ENCODE data around the gene ITGAL. TPM values are rescaled to one million over a fixed set of nuclear protein-coding genes. Genes with fewer than 3 reads are reported as not detected.
A peak's percentile ranks its signal among the peaks of the same experiment; 100 is the strongest.

ITGAL gene
- total and polyA plus RNA-seq, 2 of the 13 experiments (the other 11 are each of a cell fraction or from before 2014, with no cell fraction given), result 0.86 to 1.2 TPM

- no peak for TF ChIP-seq RELA (CRISPR knock-in tag; IDR thresholded peaks at IDR 0.05)
- peak; percentile 49; the same call in 1 of the 2 replicates for TF ChIP-seq AKAP8 (CRISPR knock-in tag; IDR thresholded peaks at IDR 0.05)
- TF ChIP-seq RXRA (CRISPR knock-in tag; IDR thresholded peaks at IDR 0.05), result no peak
- TF ChIP-seq, protein P1, sequence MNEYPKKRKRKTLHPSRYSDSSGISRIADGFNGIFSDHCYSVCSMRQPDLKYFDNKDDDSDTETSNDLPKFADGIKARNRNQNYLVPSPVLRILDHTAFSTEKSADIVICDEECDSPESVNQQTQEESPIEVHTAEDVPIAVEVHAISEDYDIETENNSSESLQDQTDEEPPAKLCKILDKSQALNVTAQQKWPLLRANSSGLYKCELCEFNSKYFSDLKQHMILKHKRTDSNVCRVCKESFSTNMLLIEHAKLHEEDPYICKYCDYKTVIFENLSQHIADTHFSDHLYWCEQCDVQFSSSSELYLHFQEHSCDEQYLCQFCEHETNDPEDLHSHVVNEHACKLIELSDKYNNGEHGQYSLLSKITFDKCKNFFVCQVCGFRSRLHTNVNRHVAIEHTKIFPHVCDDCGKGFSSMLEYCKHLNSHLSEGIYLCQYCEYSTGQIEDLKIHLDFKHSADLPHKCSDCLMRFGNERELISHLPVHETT (CRISPR knock-in tag; conservative IDR thresholded peaks at IDR 0.05), result no peak
- no peak for TF ChIP-seq GABPA (IDR thresholded peaks at IDR 0.05; ENCODE audit: low read depth, low read length)
- TF ChIP-seq GABPA (CRISPR knock-in tag; IDR thresholded peaks at IDR 0.05; ENCODE audit: low read depth), result no peak
- no peak for TF ChIP-seq ZNF713 (CRISPR knock-in tag; IDR thresholded peaks at IDR 0.05)
- TF ChIP-seq EED (CRISPR knock-in tag; IDR thresholded peaks at IDR 0.05), result 0 out of 2 replicates have a peak, but pooled peaks have one; percentile 35
- 0 out of 2 replicates have a peak, but pooled peaks have one; percentile 35 for TF ChIP-seq MTA1 (CRISPR knock-in tag; IDR thresholded peaks at IDR 0.05; ENCODE audit: borderline replicate concordance)
- TF ChIP-seq NCOA5 (CRISPR knock-in tag; IDR thresholded peaks at IDR 0.05), result no peak
- TF ChIP-seq SMAD1 (CRISPR knock-in tag; IDR thresholded peaks at IDR 0.05; ENCODE audit: borderline replicate concordance, low read depth), result no peak
- no peak for TF ChIP-seq ZNF468 (CRISPR knock-in tag; IDR thresholded peaks at IDR 0.05)
- TF ChIP-seq, protein P2, sequence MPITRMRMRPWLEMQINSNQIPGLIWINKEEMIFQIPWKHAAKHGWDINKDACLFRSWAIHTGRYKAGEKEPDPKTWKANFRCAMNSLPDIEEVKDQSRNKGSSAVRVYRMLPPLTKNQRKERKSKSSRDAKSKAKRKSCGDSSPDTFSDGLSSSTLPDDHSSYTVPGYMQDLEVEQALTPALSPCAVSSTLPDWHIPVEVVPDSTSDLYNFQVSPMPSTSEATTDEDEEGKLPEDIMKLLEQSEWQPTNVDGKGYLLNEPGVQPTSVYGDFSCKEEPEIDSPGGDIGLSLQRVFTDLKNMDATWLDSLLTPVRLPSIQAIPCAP (CRISPR knock-in tag; IDR thresholded peaks at IDR 0.05; ENCODE audit: low read depth), result no peak
- TF ChIP-seq ZNF24 (IDR thresholded peaks at IDR 0.05), result no peak
- no peak for TF ChIP-seq FOXA3 (CRISPR knock-in tag; IDR thresholded peaks at IDR 0.05)
- TF ChIP-seq ZKSCAN5 (CRISPR knock-in tag; IDR thresholded peaks at IDR 0.05), result peak; percentile 56; the same call in 1 of the 2 replicates
- TF ChIP-seq, protein P3, sequence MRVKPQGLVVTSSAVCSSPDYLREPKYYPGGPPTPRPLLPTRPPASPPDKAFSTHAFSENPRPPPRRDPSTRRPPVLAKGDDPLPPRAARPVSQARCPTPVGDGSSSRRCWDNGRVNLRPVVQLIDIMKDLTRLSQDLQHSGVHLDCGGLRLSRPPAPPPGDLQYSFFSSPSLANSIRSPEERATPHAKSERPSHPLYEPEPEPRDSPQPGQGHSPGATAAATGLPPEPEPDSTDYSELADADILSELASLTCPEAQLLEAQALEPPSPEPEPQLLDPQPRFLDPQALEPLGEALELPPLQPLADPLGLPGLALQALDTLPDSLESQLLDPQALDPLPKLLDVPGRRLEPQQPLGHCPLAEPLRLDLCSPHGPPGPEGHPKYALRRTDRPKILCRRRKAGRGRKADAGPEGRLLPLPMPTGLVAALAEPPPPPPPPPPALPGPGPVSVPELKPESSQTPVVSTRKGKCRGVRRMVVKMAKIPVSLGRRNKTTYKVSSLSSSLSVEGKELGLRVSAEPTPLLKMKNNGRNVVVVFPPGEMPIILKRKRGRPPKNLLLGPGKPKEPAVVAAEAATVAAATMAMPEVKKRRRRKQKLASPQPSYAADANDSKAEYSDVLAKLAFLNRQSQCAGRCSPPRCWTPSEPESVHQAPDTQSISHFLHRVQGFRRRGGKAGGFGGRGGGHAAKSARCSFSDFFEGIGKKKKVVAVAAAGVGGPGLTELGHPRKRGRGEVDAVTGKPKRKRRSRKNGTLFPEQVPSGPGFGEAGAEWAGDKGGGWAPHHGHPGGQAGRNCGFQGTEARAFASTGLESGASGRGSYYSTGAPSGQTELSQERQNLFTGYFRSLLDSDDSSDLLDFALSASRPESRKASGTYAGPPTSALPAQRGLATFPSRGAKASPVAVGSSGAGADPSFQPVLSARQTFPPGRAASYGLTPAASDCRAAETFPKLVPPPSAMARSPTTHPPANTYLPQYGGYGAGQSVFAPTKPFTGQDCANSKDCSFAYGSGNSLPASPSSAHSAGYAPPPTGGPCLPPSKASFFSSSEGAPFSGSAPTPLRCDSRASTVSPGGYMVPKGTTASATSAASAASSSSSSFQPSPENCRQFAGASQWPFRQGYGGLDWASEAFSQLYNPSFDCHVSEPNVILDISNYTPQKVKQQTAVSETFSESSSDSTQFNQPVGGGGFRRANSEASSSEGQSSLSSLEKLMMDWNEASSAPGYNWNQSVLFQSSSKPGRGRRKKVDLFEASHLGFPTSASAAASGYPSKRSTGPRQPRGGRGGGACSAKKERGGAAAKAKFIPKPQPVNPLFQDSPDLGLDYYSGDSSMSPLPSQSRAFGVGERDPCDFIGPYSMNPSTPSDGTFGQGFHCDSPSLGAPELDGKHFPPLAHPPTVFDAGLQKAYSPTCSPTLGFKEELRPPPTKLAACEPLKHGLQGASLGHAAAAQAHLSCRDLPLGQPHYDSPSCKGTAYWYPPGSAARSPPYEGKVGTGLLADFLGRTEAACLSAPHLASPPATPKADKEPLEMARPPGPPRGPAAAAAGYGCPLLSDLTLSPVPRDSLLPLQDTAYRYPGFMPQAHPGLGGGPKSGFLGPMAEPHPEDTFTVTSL (CRISPR knock-in tag; IDR thresholded peaks at IDR 0.05; ENCODE audit: borderline replicate concordance), result no peak
- TF ChIP-seq JUN (CRISPR knock-in tag; IDR thresholded peaks at IDR 0.05), result no peak
- TF ChIP-seq ZNF33B (CRISPR knock-in tag; IDR thresholded peaks at IDR 0.05), result 0 out of 2 replicates have a peak, but pooled peaks have one; percentile 78
- TF ChIP-seq POLR2AphosphoS5 (IDR thresholded peaks at IDR 0.05; ENCODE audit: low read depth, low read length), result peak; percentile 40; the same call in 1 of the 2 replicates
- peak; percentile 42; the same call in 1 of the 2 replicates for TF ChIP-seq ZFY (CRISPR knock-in tag; IDR thresholded peaks at IDR 0.05)
- no peak for TF ChIP-seq FLYWCH1 (CRISPR knock-in tag; IDR thresholded peaks at IDR 0.05)
- TF ChIP-seq SP4 (CRISPR knock-in tag; IDR thresholded peaks at IDR 0.05), result peak; percentile 52; the same call in 1 of the 2 replicates
- peak; percentile 55; the same call in 1 of the 2 replicates for TF ChIP-seq ZNF772 (CRISPR knock-in tag; IDR thresholded peaks at IDR 0.05)
These were observed 66.7 kb downstream of the ITGAL start (continued) for GRCh38 chr16:30539000-30539964.
